Measurements from ENCODE around the gene RNF13.
"Not testable (repeated sequence)": the region's sequence is repeated elsewhere in the genome, so short reads cannot be mapped to it uniquely, and the experiment has no call there.

The RNF13 gene

DNA sequence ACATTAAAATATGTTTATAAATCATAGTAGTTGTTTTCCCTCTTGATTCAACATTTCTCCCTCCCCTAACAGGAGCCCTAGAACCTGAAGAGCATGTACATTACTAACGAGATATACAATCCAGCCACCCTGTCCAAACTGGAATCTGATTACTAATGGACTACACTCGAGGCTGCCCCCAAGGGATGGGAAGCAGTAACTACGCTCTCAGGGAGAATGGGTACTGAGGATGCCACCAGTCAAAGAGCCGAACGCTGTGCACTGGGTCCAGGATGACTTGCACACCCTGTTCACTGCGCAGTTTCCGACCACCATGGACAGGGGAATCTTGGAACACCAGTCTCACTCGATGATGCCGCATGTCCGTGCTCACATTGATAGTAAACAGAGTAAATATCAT is 169.0 kb downstream of the RNF13 start:
- peak; percentile 26 for FAIRE-seq
- not testable (repeated sequence) for DNase-seq (ENCODE audit: insufficient read length, low spot score)

- DNase-seq (ENCODE audit: insufficient read length, low spot score), result not testable (repeated sequence)
These were observed 170.0 kb downstream of the RNF13 start for GRCh38 chr3:149983053-149983452.

DNA sequence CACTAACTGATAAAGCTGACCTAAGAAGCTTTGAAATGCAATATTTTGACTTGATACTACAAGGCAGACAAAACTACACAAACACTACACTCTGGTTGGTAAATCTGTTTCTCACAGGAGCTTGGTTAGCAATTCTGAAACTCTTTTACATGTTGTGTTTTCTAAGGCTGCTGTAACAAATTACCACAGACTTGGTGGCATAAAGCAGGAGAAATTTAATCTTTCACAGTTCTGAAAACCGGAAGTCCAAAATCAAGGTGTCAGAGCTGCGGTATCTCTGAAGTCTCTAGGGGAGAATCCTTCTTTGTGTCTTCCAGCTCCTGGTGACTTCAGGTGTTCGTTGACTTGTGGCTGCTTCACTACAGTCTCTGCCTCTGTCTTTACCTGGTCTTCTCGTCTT is 170.6 kb downstream of the RNF13 start:
- FAIRE-seq, result no peak
- no peak for DNase-seq (ENCODE audit: insufficient read length, low spot score)

More at GRCh38 chr3:149983053-149983452, 170.0 kb downstream of the RNF13 start:
- not testable (repeated sequence) for FAIRE-seq

DNA sequence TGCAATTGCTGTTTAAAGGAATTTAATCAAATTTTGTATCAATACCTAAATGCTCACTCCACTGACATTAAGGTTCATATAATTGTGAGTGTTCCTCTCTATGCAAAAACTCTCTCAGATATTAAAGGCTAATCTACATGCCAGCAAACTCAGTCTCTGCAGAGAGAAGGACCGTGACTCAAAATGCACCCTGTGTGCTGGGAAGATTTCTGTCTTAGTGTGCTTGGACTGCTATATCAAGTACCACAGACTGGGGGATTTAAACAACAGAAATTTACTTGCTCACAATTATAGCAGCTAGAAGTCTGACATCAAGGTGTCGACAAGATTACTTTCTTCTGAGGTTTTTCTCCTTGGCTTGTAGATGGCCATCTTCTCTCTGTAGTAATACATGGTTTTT is 176.3 kb downstream of the RNF13 start:
- no peak for FAIRE-seq
- no peak for DNase-seq (ENCODE audit: insufficient read length, low spot score)

DNA sequence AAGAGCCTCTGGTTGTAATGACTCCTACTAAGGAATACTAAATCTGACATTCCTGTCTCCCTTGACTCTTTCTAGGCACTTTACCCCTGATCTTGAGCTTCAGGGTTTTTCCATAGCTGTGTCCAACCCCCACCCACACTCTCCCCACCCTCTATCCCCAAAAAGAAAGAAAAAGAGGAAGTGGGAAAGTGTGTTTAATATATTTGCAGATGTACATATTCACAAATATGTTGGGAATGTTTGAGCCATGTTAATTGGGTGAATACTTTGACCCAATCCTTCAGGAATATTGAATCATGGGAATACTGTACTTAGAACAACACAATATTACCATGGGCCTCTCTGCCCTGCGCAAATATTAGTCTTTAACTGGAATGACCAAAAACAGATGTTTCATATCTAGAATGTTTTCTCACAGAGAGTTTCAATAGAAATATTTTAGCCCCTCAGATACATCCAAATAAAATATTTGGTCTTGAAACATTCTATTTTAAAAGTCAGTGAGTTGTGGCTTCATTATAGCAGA is 177.5 kb downstream of the RNF13 start:
- DNase-seq (ENCODE audit: insufficient read length, low spot score), result no peak

DNA sequence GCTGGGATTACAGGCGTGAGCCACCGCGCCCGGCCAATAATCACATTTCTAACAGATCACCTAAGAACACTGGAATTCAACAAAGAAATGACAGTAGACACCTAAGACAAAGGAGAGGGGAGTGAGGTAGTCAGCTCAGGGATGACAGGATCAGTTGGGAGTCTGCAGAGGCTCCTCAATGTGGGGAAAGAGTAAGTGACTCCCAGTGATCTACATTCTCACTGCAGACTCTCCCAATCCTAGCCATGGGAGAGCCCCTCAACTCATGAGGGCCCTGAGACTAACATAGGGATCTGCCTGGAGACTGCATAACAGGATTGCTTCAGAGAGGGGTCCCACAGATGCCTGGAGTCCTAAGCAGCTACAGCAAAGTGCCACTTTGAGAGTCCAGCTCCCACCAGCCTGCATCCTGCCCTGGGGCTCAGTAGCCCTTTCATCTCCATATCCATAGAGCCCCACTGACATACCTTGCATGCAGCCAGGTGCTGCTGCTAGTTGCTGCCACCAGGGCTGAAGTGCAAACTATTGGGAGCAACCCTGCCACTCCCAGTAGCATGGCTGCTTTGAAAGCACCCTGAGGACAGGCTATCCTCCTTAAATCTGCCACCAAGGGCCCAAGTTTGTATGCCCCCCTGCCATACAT is 179.5 kb downstream of the RNF13 start:
- FAIRE-seq (no peak), DNase-seq (ENCODE audit: insufficient read length, low spot score) (no peak)

More for the DNA sequence above, 177.5 kb downstream of the RNF13 start:
- FAIRE-seq, result no peak

GRCh38 chr3:149998946-149999345 is 185.9 kb downstream of the RNF13 start:
- no peak for FAIRE-seq

DNA sequence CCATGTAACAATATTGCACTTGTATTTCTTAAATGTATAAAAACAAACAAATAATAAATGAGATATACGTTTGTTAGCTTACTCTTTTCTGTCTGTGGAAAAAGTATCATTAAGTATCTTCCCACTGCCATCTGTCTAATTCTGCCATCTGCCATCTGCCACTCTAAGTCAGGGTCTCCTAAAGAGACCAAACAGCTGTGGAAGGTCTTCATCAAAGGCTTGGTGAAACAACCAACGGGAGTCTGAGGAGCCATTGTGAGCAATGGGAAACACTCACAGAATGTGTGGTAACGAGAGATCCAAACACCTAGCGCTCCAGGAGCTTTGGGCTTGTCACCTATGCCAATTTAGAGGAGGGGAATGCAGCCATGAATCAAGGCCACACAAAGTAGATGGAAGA is 186.4 kb downstream of the RNF13 start:
- DNase-seq (ENCODE audit: insufficient read length, low spot score) (no peak), FAIRE-seq (no peak)

More at GRCh38 chr3:149998946-149999345, 185.9 kb downstream of the RNF13 start:
- DNase-seq (ENCODE audit: insufficient read length, low spot score), result no peak

- no peak for DNase-seq (ENCODE audit: insufficient read length, low spot score)
- FAIRE-seq, result no peak
These were observed 187.6 kb downstream of the RNF13 start for GRCh38 chr3:150000641-150001040.

GRCh38 chr3:150005243-150006112 is 192.5 kb downstream of the RNF13 start:
- FAIRE-seq (no peak), DNase-seq (ENCODE audit: insufficient read length, low spot score) (no peak)

DNA sequence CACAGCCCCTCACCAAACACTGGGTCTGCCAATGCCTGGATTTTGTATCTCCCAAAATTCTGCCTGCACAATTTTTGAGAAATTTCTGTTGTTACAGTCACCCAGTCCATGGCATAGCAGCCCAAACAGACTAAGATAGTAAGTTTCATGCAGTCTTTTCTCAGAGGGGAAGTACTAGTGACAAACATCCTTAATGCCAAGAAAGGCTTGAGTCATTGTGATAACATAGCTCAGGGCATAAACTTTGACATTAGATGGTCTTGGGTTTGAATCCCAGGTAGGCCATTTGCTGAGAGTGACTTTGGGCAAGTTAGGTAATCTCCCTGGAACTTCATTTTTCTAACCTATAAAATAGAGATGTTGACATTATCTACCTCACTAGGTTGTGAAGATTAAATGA is 193.8 kb downstream of the RNF13 start:
- DNase-seq (ENCODE audit: insufficient read length, low spot score) (no peak), FAIRE-seq (no peak)

Data from GM19239 (cell line).